NT2/D1 (cell line): ENCODE data around the gene GREB1.

Source experiments
- DNase-seq: peaks from one replicate; pipeline ENCODE4 v3.0.0-alpha.2; 2011; ENCODE audit warnings: low read depth, low spot score
- H3K27me3 ChIP-seq: 2 replicates; pipeline ENCODE4 v1.6.0; 2011; ENCODE audit warnings: mild to moderate bottlenecking; ENCODE audit not compliant: insufficient read length, insufficient read depth
- H3K36me3 ChIP-seq: 2 replicates; pipeline ENCODE4 v1.6.1; 2011; ENCODE audit warnings: mild to moderate bottlenecking, low read length, mixed read lengths; ENCODE audit not compliant: insufficient read depth, insufficient read length
- H3K4me1 ChIP-seq: 2 replicates; pipeline ENCODE4 v1.5.1; 2011; ENCODE audit not compliant: insufficient read depth, insufficient read length
- H3K4me3 ChIP-seq: 2 replicates; pipeline ENCODE4 v1.5.1; 2011; ENCODE audit warnings: low read depth; ENCODE audit not compliant: insufficient read length
- H3K9ac ChIP-seq: 2 replicates; pipeline ENCODE4 v1.6.0; 2011; ENCODE audit warnings: low read depth; ENCODE audit not compliant: insufficient read length
- H3K9me3 ChIP-seq: 2 replicates; pipeline ENCODE4 v1.5.1; 2011; ENCODE audit warnings: mild to moderate bottlenecking, low read length; ENCODE audit not compliant: insufficient read depth
- SUZ12 ChIP-seq: IDR thresholded peaks from 2 replicates; pipeline ENCODE4 v1.6.1; 2011; ENCODE audit not compliant: insufficient read length, insufficient read depth; ENCODE audit errors: extremely low read depth
- YY1 ChIP-seq: IDR thresholded peaks from 2 replicates; pipeline ENCODE4 v1.6.1; 2011; ENCODE audit not compliant: insufficient read length, insufficient read depth
- ZNF274 ChIP-seq: IDR thresholded peaks from 2 replicates; pipeline ENCODE4 v1.6.1; 2011; ENCODE audit warnings: mild to moderate bottlenecking, low read depth, low read length

GREB1 gene

DNA sequence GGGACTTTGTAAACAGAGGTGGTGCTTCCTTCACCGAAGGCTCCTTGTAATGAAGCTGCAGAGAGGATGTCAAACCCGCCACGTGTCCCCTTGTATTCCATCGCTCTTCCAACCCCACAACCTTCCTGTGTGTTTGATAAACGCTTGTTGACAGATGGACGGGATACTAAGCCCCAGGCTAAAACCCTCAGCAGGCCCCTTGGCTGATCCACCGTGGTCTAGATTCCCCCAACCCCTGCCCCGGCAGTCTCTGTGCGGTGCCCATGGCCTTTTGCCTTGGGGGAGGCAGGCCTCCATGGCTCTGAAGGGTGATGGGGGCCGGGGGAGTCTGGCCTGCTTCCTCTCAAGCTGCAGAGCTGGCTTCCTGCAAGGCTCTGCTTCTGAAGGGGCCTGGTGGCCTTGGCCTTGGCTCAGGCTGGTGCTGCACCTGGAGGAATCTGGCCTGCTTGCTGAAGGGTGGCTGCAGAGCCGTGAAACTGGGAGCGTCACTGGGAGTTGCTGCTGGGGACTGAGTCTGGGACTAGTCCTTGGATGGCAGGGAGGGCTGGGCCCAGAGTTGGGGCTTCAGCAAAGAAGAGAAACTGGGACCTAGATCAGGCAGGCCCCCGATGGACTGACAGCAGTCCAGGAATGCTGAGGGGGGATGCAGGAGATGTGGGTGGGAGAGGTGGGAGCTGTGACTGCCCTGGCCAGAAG, 145.8 kb downstream of the GREB1 start:
- no peak for DNase-seq
- Histone ChIP-seq H3K4me1 (peaks cover 24% of the 10 kb centered on the region), H3K9me3 (no peaks in the 10 kb centered on the region), H3K36me3 (no peaks in the 10 kb centered on the region), H3K9ac (no peak overlapping the region), H3K4me3 (no peak overlapping the region), H3K27me3 (no peaks in the 10 kb centered on the region)
- no peak for TF ChIP-seq YY1
- TF ChIP-seq SUZ12 = no peak
- no peak for TF ChIP-seq ZNF274

GRCh38 chr2:11680182-11680900, 146.5 kb downstream of the GREB1 start:
- Histone ChIP-seq H3K9me3 (no peaks in the 10 kb centered on the region), H3K9ac (no peak overlapping the region), H3K27me3 (no peaks in the 10 kb centered on the region), H3K36me3 (no peaks in the 10 kb centered on the region), H3K4me3 (no peak overlapping the region), H3K4me1 (peaks cover 24% of the 10 kb centered on the region)
- TF ChIP-seq ZNF274 = no peak
- no peak for TF ChIP-seq SUZ12
- TF ChIP-seq YY1 = no peak
- DNase-seq = no peak

DNA sequence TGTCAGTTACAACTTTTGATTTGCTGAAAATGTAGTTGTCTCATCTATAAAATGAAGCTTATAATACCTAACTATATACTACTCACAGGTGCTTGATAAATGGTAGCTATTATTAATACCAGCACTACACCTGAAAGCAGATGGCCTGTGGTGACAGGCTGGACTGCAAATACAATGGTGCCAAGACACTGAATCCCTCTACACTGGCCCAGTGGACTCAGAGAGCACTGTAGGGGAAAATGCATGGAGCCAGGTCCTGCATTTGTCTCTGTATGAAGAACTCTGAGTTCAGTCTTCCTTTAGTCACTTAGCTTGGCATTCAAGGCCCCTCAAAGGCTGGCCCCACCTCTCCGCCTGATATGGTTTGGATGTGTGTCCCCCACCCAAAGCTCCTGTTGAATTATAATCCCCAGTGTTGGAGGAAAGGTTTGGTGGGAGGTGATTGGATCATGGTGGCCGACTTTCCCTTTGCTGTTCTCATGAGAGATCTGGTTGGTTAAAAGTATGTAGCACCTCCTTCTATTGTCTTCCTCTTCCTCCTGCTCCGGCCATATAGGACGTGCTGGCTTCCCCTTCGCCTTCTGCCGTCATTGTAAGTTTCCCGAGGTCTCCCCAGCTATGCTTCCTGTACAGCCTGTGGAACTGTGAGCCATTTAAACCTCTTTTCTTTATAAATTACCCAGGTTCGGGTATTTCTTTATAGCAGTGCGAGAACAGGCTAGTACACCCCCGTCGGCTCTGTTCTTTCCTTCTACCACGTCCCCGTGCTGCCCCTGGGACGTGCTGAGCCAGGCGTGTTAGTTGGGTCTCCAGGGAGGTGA, 147.3 kb downstream of the GREB1 start:
- Histone ChIP-seq H3K27me3 (no peaks in the 10 kb centered on the region), H3K9me3 (no peaks in the 10 kb centered on the region), H3K4me3 (no peak overlapping the region), H3K4me1 (peaks cover 24% of the 10 kb centered on the region), H3K36me3 (no peaks in the 10 kb centered on the region), H3K9ac (no peak overlapping the region)
- TF ChIP-seq YY1 (no peak), ZNF274 (no peak), SUZ12 (no peak)
- DNase-seq = no peak

GRCh38 chr2:11681722-11682589, 148.1 kb downstream of the GREB1 start:
- H3K36me3 ChIP-seq = no peaks in the 10 kb centered on the region
- H3K4me3 ChIP-seq = no peak overlapping the region
- no peak for TF ChIP-seq YY1
- TF ChIP-seq ZNF274 = no peak
- TF ChIP-seq SUZ12 = no peak
- no peaks in the 10 kb centered on the region for H3K9me3 ChIP-seq
- DNase-seq = peak; percentile 33
- no peak overlapping the region for H3K9ac ChIP-seq
- H3K4me1 ChIP-seq = peaks cover 17% of the 10 kb centered on the region
- no peaks in the 10 kb centered on the region for H3K27me3 ChIP-seq

DNA sequence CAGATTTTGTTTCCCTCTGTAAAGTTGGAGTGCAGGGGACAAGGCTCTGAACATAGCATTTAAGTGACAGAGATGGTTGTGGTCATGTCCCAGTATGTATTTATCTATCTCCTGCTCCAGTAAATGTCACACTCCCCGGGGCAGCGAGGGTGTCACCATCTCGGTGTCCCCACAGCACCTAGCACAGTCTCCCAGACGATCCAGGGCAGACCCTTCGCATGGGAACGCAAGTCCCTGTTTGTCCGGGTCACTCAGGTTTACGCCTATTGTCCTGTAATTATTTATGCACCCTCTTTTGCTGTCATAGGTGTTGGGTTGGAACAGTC, 148.7 kb downstream of the GREB1 start:
- Histone ChIP-seq H3K9me3 (no peaks in the 10 kb centered on the region), H3K27me3 (no peaks in the 10 kb centered on the region), H3K9ac (no peak overlapping the region), H3K36me3 (no peaks in the 10 kb centered on the region), H3K4me3 (no peak overlapping the region), H3K4me1 (peaks cover 17% of the 10 kb centered on the region)
- DNase-seq = no peak
- no peak for TF ChIP-seq YY1
- TF ChIP-seq ZNF274 = no peak
- TF ChIP-seq SUZ12 = no peak

DNA sequence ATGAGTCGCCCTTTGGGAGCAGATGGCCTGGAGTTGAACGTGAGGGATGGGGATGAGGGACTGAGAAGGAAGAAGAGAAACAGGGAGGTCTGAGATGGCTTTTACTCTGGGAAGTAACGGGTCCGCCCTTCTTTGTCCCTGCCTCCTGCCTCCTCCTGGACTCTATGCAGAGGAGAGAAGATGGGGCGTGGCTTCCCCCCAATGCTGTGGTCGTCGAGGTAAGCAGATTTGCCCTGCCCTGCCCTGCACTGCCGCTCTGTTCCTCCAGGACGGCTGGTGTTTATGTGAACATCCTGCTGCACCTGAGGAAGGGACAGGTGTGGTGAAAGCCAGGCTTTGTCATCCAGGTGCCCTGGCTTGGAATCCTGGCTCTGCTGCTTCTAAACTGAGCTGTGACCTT, 149.6 kb downstream of the GREB1 start:
- no peaks in the 10 kb centered on the region for H3K9me3 ChIP-seq
- no peak overlapping the region for H3K9ac ChIP-seq
- DNase-seq = no peak
- no peak overlapping the region for H3K4me3 ChIP-seq
- TF ChIP-seq ZNF274 (no peak), SUZ12 (no peak), YY1 (no peak)
- peaks cover 15% of the 10 kb centered on the region for H3K4me1 ChIP-seq
- no peaks in the 10 kb centered on the region for H3K27me3 ChIP-seq
- no peaks in the 10 kb centered on the region for H3K36me3 ChIP-seq
